Muscle layer of duodenum (tissue), 2 donors: ENCODE measurements around the gene RXYLT1.
A peak's percentile ranks its signal among the peaks of the same experiment; 100 is the strongest.

Source experiments
- H3K27ac ChIP-seq: one replicate; pipeline ENCODE4 v1.7.0; 2013; ENCODE audit warnings: mild to moderate bottlenecking, low read length
- H3K27me3 ChIP-seq: one replicate; pipeline ENCODE4 v1.7.0; 2013; ENCODE audit warnings: low read depth, mild to moderate bottlenecking, control low read depth, low read length
- H3K36me3 ChIP-seq, 2 donors: one replicate each; pipeline ENCODE4 v1.7.0; 2013; ENCODE audit warnings: low read length in 2 of 2, control low read depth in 1 of 2, mild to moderate bottlenecking in 1 of 2; ENCODE audit not compliant: insufficient read depth in 2 of 2, control insufficient read depth in 1 of 2
- H3K4me1 ChIP-seq, 2 donors: one replicate each; pipeline ENCODE4 v1.7.0; 2013; ENCODE audit warnings: low read length in 2 of 2, mild to moderate bottlenecking in 2 of 2, control low read depth in 1 of 2, moderate library complexity in 1 of 2; ENCODE audit not compliant: insufficient read depth in 2 of 2, control insufficient read depth in 1 of 2
- H3K4me3 ChIP-seq, 2 donors: one replicate each; pipeline ENCODE4 v1.7.0; 2013; ENCODE audit warnings: low read length in 2 of 2, low read depth in 1 of 2, mild to moderate bottlenecking in 1 of 2
- H3K9me3 ChIP-seq, 2 donors: one replicate each; pipeline ENCODE4 v1.7.0; 2013; ENCODE audit warnings: low read length in 2 of 2, control low read depth in 1 of 2, mild to moderate bottlenecking in 1 of 2; ENCODE audit not compliant: control insufficient read depth in 1 of 2
- donor health status: healthy.

RXYLT1 gene

GRCh38 chr12:63843721-63844390 lies 64.1 kb downstream of the RXYLT1 start:
- no peaks in the 10 kb centered on the region for H3K9me3 ChIP-seq
- peaks cover 0 to 13% of the 10 kb centered on the region in 2 donors for H3K4me1 ChIP-seq
- no peaks in the 10 kb centered on the region for H3K27me3 ChIP-seq
- no peaks in the 10 kb centered on the region for H3K36me3 ChIP-seq
- peak overlapping the region; percentile 91 to 97 for H3K4me3 ChIP-seq
- H3K27ac ChIP-seq: peak overlapping the region; percentile 92

DNA sequence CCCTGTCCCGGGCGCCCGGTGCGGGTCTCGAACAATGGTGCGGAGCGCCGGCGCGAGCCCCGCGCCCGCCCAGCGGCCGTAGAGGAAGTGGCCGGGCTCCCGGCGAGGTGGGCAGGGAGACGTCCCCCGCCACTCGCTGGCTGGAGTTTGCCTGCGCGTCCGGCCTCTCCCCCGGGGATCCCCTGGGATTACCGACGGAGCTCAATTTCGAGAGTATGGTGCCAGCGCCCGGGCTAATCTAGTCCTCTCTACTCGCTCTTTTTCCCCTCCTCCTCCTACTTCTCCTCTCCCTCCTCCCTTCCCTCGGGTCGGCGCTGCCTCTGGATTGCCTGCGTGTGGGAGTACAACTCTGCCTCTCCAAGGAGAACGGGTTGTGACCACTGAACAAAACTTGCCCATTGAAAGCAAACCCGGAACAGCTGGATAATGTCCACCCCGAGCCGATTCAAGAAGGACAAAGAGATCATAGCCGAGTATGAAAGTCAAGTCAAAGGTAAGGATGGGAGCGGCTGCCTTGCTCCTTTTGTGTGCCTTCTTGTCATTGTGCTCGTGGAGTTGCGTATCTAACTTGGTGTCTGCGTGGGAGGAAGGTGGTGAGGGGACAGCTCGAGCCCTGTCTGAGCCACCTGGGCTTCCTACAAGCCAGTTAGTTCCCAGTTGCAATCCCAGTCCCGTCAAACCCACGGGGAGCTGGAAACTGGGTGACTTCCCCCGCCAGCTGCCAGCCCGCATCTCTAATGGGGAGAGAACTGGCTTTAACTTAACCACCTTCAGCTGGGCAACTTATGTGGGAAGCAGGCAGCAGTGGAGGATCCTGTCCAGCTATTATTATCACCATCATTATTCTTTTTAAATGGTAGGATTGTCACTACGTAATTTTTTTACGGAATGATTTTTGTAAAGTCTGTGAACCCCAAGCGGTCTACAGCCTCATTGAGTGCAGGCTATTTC lies 65.0 kb downstream of the RXYLT1 start, which contains the start of gene SRGAP1:
TSS of gene SRGAP1 (plus strand) at position 310 of the 951 bp plus-strand sequence. CDS start at position 427, 117 bp downstream.
- Histone ChIP-seq H3K4me3 (peak within 1 kb of the TSS; percentile 91 to 97), H3K9me3 (no peaks in the 10 kb centered on the region), H3K27me3 (no peaks in the 10 kb centered on the region), H3K36me3 (no peaks in the 10 kb centered on the region), H3K4me1 (peaks cover 0 to 13% of the 10 kb centered on the region in 2 donors), H3K27ac (peak within 1 kb of the TSS; percentile 92)

GRCh38 chr12:63845726-63846125 lies 66.0 kb downstream of the RXYLT1 start:
- peaks cover 0 to 20% of the 10 kb centered on the region in 2 donors for H3K4me1 ChIP-seq
- peak overlapping the region; percentile 91 to 97 for H3K4me3 ChIP-seq
- H3K36me3 ChIP-seq: no peaks in the 10 kb centered on the region
- no peaks in the 10 kb centered on the region for H3K27me3 ChIP-seq
- peak overlapping the region; percentile 92 for H3K27ac ChIP-seq
- no peaks in the 10 kb centered on the region for H3K9me3 ChIP-seq

GRCh38 chr12:63846238-63846967 lies 66.7 kb downstream of the RXYLT1 start:
- no peak overlapping the region for H3K27ac ChIP-seq

GRCh38 chr12:63848450-63848849 lies 68.7 kb downstream of the RXYLT1 start:
- no peak overlapping the region for H3K27ac ChIP-seq
- no peak overlapping the region for H3K4me3 ChIP-seq
- H3K9me3 ChIP-seq: no peaks in the 10 kb centered on the region
- H3K4me1 ChIP-seq: peaks cover 0 to 20% of the 10 kb centered on the region in 2 donors
- no peaks in the 10 kb centered on the region for H3K36me3 ChIP-seq
- H3K27me3 ChIP-seq: no peaks in the 10 kb centered on the region

More at GRCh38 chr12:63846238-63846967, 66.7 kb downstream of the RXYLT1 start:
- Histone ChIP-seq H3K36me3 (no peaks in the 10 kb centered on the region), H3K27me3 (no peaks in the 10 kb centered on the region), H3K9me3 (no peaks in the 10 kb centered on the region), H3K4me1 (peaks cover 0 to 20% of the 10 kb centered on the region in 2 donors), H3K4me3 (peak overlapping the region; percentile 91 to 97)

GRCh38 chr12:63849106-63849620 lies 69.5 kb downstream of the RXYLT1 start:
- Histone ChIP-seq H3K27me3 (no peaks in the 10 kb centered on the region), H3K36me3 (no peaks in the 10 kb centered on the region), H3K4me3 (no peak overlapping the region), H3K27ac (no peak overlapping the region), H3K9me3 (no peaks in the 10 kb centered on the region), H3K4me1 (peaks cover 0 to 24% of the 10 kb centered on the region in 2 donors)

GRCh38 chr12:63849641-63850040 lies 69.9 kb downstream of the RXYLT1 start:
- H3K9me3 ChIP-seq: no peaks in the 10 kb centered on the region
- H3K27me3 ChIP-seq: no peaks in the 10 kb centered on the region
- no peak overlapping the region for H3K4me3 ChIP-seq
- no peak overlapping the region for H3K27ac ChIP-seq
- no peaks in the 10 kb centered on the region for H3K36me3 ChIP-seq
- H3K4me1 ChIP-seq: peaks cover 0 to 24% of the 10 kb centered on the region in 2 donors

GRCh38 chr12:63853978-63854377 lies 74.3 kb downstream of the RXYLT1 start:
- H3K4me3 ChIP-seq: no peak overlapping the region
- H3K27me3 ChIP-seq: no peaks in the 10 kb centered on the region
- no peaks in the 10 kb centered on the region for H3K9me3 ChIP-seq
- no peak overlapping the region for H3K27ac ChIP-seq
- H3K4me1 ChIP-seq: peaks cover 0 to 11% of the 10 kb centered on the region in 2 donors
- no peaks in the 10 kb centered on the region for H3K36me3 ChIP-seq

- H3K27me3 ChIP-seq: no peaks in the 10 kb centered on the region
- H3K36me3 ChIP-seq: no peaks in the 10 kb centered on the region
- peaks cover 0 to 5% of the 10 kb centered on the region in 2 donors for H3K4me1 ChIP-seq
- no peak overlapping the region for H3K27ac ChIP-seq
- no peaks in the 10 kb centered on the region for H3K9me3 ChIP-seq
- no peak overlapping the region for H3K4me3 ChIP-seq
These were observed 75.6 kb downstream of the RXYLT1 start for GRCh38 chr12:63855299-63855698.

DNA sequence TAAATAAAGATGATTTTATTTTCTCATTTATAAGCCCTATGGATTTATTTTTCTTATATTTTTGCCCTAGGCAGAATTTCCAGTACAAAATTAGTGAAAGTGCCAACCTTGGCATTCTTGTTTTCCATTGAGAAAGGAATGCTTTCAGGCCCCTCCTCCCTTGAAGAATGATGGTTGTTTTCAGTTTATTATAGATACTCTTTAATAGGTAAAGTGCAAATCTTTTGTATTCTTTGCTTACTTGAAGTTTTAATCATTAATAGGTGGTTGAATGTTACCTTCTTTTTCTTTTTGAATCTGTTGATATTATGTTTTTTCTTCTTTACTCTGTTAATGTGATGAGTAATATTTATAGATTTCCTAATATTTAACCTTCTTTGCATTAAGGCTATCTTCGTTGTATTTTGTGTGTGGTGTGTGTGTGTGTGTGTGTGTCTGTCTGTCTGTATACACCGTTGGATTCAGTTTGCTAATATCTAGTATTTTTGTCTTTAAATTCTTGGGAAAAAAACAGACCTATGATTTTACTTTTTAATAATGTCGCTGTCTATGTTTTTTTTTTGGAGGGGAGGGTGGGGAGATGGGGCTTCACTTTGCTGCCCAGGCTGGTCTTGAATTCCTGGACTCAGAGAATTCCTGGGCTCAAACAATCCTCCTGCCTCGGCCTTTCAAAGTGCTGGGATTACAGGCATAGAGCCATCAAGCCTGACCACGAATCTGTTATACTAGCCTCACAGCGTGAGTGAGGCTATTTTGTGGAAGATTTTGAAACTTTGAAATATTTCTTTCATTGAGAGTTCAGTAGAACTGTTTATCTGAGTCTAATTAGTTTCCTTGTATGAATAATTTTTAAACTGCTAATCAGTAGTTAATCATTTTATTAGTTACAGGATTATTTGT lies 78.3 kb downstream of the RXYLT1 start:
- Histone ChIP-seq H3K4me1 (peaks cover 0 to 4% of the 10 kb centered on the region in 2 donors), H3K27me3 (no peaks in the 10 kb centered on the region), H3K9me3 (no peaks in the 10 kb centered on the region), H3K4me3 (no peak overlapping the region), H3K27ac (no peak overlapping the region), H3K36me3 (no peaks in the 10 kb centered on the region)
